ENCODE data around the gene ZNF785. TPM values are rescaled to one million over a fixed set of nuclear protein-coding genes. Genes with fewer than 3 reads are reported as not detected.
A peak's percentile ranks its signal among the peaks of the same experiment; 100 is the strongest.
"Not testable (repeated sequence)": the region's sequence is repeated elsewhere in the genome, so short reads cannot be mapped to it uniquely, and the experiment has no call there.

ZNF785 gene
- total RNA-seq, result 8.0 and 8.7 TPM in 2 replicates
- 7.5 TPM for polyA plus RNA-seq (2012)

- DNase-seq (ENCODE audit: low read depth), result peak; percentile 99
Observed at GRCh38 chr16:30585400-30586191, at the start of gene ZNF785. Gene ZNF785 (minus strand): TSS chr16:30585697. CDS start chr16:30585611, 86 bp downstream.

- no peak for DNase-seq (ENCODE audit: low read depth)
Observed at GRCh38 chr16:30633526-30633925, 48.0 kb upstream of the ZNF785 start.

GRCh38 chr16:30632454-30632853 is 47.0 kb upstream of the ZNF785 start:
- not testable (repeated sequence) for DNase-seq (ENCODE audit: low read depth)

- peak; percentile 87 for DNase-seq (ENCODE audit: low read depth)
Observed at GRCh38 chr16:30628628-30629540, 43.4 kb upstream of the ZNF785 start.

- no peak for DNase-seq (ENCODE audit: low read depth)
Observed at GRCh38 chr16:30626236-30626635, 40.7 kb upstream of the ZNF785 start.

- no peak for DNase-seq (ENCODE audit: low read depth)
Observed at GRCh38 chr16:30623536-30624283, 38.2 kb upstream of the ZNF785 start.

GRCh38 chr16:30622455-30623032 is 37.0 kb upstream of the ZNF785 start:
- DNase-seq (ENCODE audit: low read depth), result no peak

GRCh38 chr16:30621765-30622164 is 36.3 kb upstream of the ZNF785 start:
- DNase-seq (ENCODE audit: low read depth), result peak; percentile 89

GRCh38 chr16:30620169-30620568 is 34.7 kb upstream of the ZNF785 start:
- DNase-seq (ENCODE audit: low read depth), result no peak

GRCh38 chr16:30619638-30620037 is 34.1 kb upstream of the ZNF785 start:
- no peak for DNase-seq (ENCODE audit: low read depth)

- no peak for DNase-seq (ENCODE audit: low read depth)
Observed at GRCh38 chr16:30619202-30619601, 33.7 kb upstream of the ZNF785 start.

GRCh38 chr16:30615358-30616091 is 30.0 kb upstream of the ZNF785 start:
- DNase-seq (ENCODE audit: low read depth), result no peak

- peak; percentile 99 for DNase-seq (ENCODE audit: low read depth)
Observed at GRCh38 chr16:30609926-30610839, 24.7 kb upstream of the ZNF785 start, which contains the start of gene ZNF689. Gene ZNF689 (minus strand): TSS chr16:30610389. CDS start chr16:30610041, 348 bp downstream.

- peak; percentile 49 for DNase-seq (ENCODE audit: low read depth)
Observed at GRCh38 chr16:30609002-30609925, 23.8 kb upstream of the ZNF785 start.

GRCh38 chr16:30606004-30606403 is 20.5 kb upstream of the ZNF785 start:
- DNase-seq (ENCODE audit: low read depth), result no peak

GRCh38 chr16:30605158-30605557 is 19.7 kb upstream of the ZNF785 start:
- DNase-seq (ENCODE audit: low read depth), result no peak

GRCh38 chr16:30604316-30604947 is 18.9 kb upstream of the ZNF785 start:
- DNase-seq (ENCODE audit: low read depth), result no peak

Measured in myocyte (in vitro differentiated cells).